SK-N-MC (cell line): ENCODE data around the gene NINL.

Experiments
- EZH2 ChIP-seq: fragments of 200-600 bp; sonication (generic); IDR thresholded peaks from one replicate; pipeline ENCODE4 v1.6.1; 2017; ENCODE audit warnings: antibody characterized with exemption
- FOXP2 ChIP-seq: optimal IDR thresholded peaks from 2 replicates; pipeline ENCODE3; 2011; ENCODE audit warnings: mild to moderate bottlenecking, moderate library complexity; ENCODE audit not compliant: insufficient read depth; ENCODE audit errors: extremely low read length, control extremely low read depth
- POLR2AphosphoS5 ChIP-seq: IDR thresholded peaks from 2 replicates; pipeline ENCODE4 v1.6.1; 2012; ENCODE audit warnings: mild to moderate bottlenecking, low read depth, low read length, borderline replicate concordance

DNA sequence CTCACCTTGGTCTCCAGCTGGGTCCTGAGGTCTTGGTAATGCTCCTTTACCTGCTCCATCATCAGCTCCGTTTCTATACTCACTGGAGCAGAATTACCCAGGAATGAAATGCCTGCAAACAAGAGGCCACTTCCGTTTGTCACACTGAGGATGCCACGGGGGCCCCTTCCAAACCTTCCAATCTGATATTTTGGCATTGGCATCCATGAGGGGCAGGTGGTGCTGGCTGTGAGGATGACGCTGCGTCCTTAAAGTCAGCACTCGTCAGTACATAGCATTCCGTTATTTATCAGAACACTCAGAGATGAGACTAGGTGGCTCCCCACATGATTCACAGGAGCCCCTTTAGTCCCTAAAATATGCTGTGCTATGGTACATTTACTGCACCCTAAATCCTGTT lies 105.2 kb downstream of the NINL start:
- TF ChIP-seq POLR2AphosphoS5 (no peak), EZH2 (no peak), FOXP2 (no peak)
